SK-N-SH treated with all-trans-retinoic acid at 6 μM for 48 hours (cell line): Measurements from ENCODE around the gene KIF7.

Experiments
- ATAC-seq: fragments of 200-7000 bp; cut with Tn5 transposase; 3 replicates; pipeline ENCODE4 v1.9.1; 2020; ENCODE audit warnings: mild to moderate bottlenecking, moderate library complexity
- BACH2 ChIP-seq: fragments of 250-450 bp; sonication (Bioruptor Pico); IDR thresholded peaks from 2 replicates; pipeline ENCODE4 v1.9.0; 2021; ENCODE audit warnings: mild to moderate bottlenecking, borderline replicate concordance
- CSDC2 ChIP-seq: fragments of 250-450 bp; sonication (Bioruptor Pico); IDR thresholded peaks from 2 replicates; pipeline ENCODE4 v1.5.0; 2020; ENCODE audit warnings: mild to moderate bottlenecking, moderate library complexity
- ESRRG ChIP-seq: fragments of 250-450 bp; sonication (Bioruptor Pico); IDR thresholded peaks from 2 replicates; pipeline ENCODE4 v1.6.1; 2021; ENCODE audit warnings: mild to moderate bottlenecking
- ISL1 ChIP-seq: fragments of 250-450 bp; sonication (Bioruptor Pico); IDR thresholded peaks from 2 replicates; pipeline ENCODE4 v2.1.2; 2022; ENCODE audit warnings: mild to moderate bottlenecking, moderate library complexity
- PPARA ChIP-seq: fragments of 250-450 bp; sonication (Bioruptor Pico); IDR thresholded peaks from 2 replicates; pipeline ENCODE4 v1.5.0; 2020; ENCODE audit warnings: mild to moderate bottlenecking, borderline replicate concordance
- RARB ChIP-seq: fragments of 250-450 bp; sonication (Bioruptor Pico); IDR thresholded peaks from 2 replicates; pipeline ENCODE4 v1.8.0; 2021; ENCODE audit warnings: mild to moderate bottlenecking, moderate library complexity
- SNAI2 ChIP-seq: fragments of 250-450 bp; sonication (Bioruptor Pico); IDR thresholded peaks from 2 replicates; pipeline ENCODE4 v1.5.0; 2020; ENCODE audit warnings: mild to moderate bottlenecking, moderate library complexity
- TCF4 ChIP-seq: fragments of 250-450 bp; sonication (Bioruptor Pico); IDR thresholded peaks from 2 replicates; pipeline ENCODE4 v1.8.0; 2021; ENCODE audit warnings: mild to moderate bottlenecking, moderate library complexity, borderline replicate concordance
- ZC3H10 ChIP-seq: fragments of 250-450 bp; sonication (Bioruptor Pico); IDR thresholded peaks from 2 replicates; pipeline ENCODE4 v1.5.1; 2021; ENCODE audit warnings: mild to moderate bottlenecking, moderate library complexity
- ZFP3 ChIP-seq: fragments of 250-450 bp; sonication (Bioruptor Pico); IDR thresholded peaks from 2 replicates; pipeline ENCODE4 v1.5.0; 2020; ENCODE audit warnings: mild to moderate bottlenecking, moderate library complexity
- ZFP30 ChIP-seq: fragments of 450-650 bp; formaldehyde crosslinking; IDR thresholded peaks from 2 replicates; pipeline ENCODE4 v1.5.0; 2022; ENCODE audit warnings: mild to moderate bottlenecking, moderate library complexity
- ZNF565 ChIP-seq: fragments of 450-650 bp; formaldehyde crosslinking; conservative IDR thresholded peaks from 2 replicates; pipeline ENCODE4 v1.5.0; 2020; ENCODE audit warnings: low read depth, mild to moderate bottlenecking, moderate library complexity
- ZNF70 ChIP-seq: fragments of 450-650 bp; formaldehyde crosslinking; IDR thresholded peaks from 2 replicates; pipeline ENCODE4 v1.5.0; 2020; ENCODE audit warnings: mild to moderate bottlenecking, moderate library complexity
- TF ChIP-seq, protein P1 (sequence below): fragments of 250-450 bp; sonication (Bioruptor Pico); IDR thresholded peaks from 2 replicates; pipeline ENCODE4 v1.5.1; 2020; ENCODE audit warnings: low read depth, mild to moderate bottlenecking, moderate library complexity
- TF ChIP-seq, protein P2 (sequence below): fragments of 250-450 bp; sonication (Bioruptor Pico); IDR thresholded peaks from 2 replicates; pipeline ENCODE4 v1.5.0; 2020; ENCODE audit warnings: mild to moderate bottlenecking, moderate library complexity
- TF ChIP-seq, protein P3 (sequence below): fragments of 250-450 bp; sonication (Bioruptor Pico); IDR thresholded peaks from 2 replicates; pipeline ENCODE4 v1.8.0; 2020; ENCODE audit warnings: mild to moderate bottlenecking, moderate library complexity, borderline replicate concordance

The KIF7 gene

DNA sequence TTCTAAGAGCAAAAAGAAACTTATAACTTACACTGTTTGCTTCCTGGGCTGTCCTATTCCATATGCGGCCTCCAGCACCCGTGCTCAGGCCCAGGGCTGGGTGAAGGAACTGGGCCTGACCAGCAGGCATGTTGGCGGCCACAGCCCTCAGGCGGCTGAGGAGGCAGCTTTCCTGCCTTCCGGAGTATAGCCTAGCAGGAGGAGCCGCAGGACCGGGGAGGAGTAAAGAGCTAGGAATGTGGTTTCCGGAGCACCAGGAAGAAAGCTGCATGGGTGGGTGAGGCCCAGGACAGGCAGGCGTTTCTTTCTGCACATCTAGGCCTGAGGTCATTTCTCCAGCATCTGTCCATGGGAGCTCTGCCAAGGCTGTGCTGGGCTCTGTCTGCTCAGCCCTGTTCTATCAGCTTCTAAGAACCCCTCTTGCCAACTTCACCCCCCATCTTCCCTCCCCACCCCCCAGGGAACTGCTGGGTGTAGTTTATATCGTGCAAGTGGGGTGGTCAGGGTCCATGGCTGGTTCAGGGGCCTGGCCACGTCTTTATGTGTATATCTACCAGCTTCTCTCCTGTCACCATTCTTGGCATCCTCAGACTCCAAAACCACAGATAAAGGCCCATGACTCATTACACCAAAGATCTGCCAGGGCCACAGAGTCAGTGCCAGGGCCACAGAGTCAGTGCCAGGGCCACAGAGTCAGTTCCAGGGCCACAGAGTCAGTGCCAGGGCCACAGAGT, 7.8 kb upstream of the KIF7 start:
- TF ChIP-seq, protein P1, sequence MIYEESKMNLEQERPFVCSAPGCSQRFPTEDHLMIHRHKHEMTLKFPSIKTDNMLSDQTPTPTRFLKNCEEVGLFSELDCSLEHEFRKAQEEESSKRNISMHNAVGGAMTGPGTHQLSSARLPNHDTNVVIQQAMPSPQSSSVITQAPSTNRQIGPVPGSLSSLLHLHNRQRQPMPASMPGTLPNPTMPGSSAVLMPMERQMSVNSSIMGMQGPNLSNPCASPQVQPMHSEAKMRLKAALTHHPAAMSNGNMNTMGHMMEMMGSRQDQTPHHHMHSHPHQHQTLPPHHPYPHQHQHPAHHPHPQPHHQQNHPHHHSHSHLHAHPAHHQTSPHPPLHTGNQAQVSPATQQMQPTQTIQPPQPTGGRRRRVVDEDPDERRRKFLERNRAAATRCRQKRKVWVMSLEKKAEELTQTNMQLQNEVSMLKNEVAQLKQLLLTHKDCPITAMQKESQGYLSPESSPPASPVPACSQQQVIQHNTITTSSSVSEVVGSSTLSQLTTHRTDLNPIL: no peak
- TF ChIP-seq ISL1 (CRISPR knock-in tag): no peak
- TF ChIP-seq ZNF70 (CRISPR knock-in tag): no peak
- TF ChIP-seq PPARA (CRISPR knock-in tag): no peak
- TF ChIP-seq, protein P2, sequence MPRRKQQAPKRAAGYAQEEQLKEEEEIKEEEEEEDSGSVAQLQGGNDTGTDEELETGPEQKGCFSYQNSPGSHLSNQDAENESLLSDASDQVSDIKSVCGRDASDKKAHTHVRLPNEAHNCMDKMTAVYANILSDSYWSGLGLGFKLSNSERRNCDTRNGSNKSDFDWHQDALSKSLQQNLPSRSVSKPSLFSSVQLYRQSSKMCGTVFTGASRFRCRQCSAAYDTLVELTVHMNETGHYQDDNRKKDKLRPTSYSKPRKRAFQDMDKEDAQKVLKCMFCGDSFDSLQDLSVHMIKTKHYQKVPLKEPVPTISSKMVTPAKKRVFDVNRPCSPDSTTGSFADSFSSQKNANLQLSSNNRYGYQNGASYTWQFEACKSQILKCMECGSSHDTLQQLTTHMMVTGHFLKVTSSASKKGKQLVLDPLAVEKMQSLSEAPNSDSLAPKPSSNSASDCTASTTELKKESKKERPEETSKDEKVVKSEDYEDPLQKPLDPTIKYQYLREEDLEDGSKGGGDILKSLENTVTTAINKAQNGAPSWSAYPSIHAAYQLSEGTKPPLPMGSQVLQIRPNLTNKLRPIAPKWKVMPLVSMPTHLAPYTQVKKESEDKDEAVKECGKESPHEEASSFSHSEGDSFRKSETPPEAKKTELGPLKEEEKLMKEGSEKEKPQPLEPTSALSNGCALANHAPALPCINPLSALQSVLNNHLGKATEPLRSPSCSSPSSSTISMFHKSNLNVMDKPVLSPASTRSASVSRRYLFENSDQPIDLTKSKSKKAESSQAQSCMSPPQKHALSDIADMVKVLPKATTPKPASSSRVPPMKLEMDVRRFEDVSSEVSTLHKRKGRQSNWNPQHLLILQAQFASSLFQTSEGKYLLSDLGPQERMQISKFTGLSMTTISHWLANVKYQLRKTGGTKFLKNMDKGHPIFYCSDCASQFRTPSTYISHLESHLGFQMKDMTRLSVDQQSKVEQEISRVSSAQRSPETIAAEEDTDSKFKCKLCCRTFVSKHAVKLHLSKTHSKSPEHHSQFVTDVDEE (CRISPR knock-in tag): no peak
- no peak for TF ChIP-seq ZC3H10 (CRISPR knock-in tag)
- no peak for TF ChIP-seq ZFP30 (CRISPR knock-in tag)
- TF ChIP-seq, all 23 proteins: peak for 0
- peak; percentile 92 for ATAC-seq

DNA sequence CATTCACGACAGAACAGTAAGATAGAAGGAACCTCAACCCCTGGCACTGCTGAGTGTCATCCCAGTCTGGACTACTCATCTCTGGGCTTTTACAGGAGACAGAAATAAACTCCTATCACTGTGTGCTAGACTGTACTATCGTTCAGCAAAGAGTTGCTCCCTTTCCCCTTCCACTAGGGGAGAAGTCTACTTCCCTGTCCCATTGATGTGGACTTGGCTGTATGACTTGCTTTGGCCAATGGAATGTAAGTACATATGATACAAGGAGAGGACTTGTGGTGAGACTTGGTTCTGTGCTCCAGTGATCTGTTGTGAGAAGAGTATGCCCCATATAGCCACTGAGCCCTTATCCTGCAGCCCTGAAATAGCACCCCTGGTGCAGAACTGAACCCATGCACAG, 5.3 kb upstream of the KIF7 start:
- TF ChIP-seq CSDC2 (CRISPR knock-in tag) (no peak), ZFP30 (CRISPR knock-in tag) (no peak), ZC3H10 (CRISPR knock-in tag) (no peak), ISL1 (CRISPR knock-in tag) (no peak), ZNF70 (CRISPR knock-in tag) (no peak), ZNF565 (CRISPR knock-in tag) (no peak), TCF4 (CRISPR knock-in tag) (no peak), RARB (CRISPR knock-in tag) (no peak)
- TF ChIP-seq, protein P2 (CRISPR knock-in tag): no peak
- no peak for ATAC-seq

DNA sequence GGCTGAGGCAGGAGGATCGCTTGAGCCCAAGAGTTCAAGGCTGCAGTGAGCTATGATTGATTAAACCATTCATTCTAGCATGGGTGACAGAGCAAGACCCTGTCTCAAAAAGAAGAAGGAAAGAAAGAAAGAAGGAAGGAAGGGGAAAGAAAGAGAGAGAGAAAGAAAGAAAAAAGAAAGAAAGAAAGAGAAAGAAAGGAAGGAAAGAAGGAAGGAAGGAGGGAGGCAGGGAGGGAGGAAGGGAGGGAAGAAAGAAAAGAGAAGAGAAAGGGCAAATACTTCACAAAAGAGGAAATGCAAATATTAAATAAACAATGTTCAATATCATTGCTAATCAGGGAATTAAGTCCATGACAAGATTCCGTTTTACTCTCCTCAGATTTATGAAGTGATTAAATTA, 4.0 kb upstream of the KIF7 start:
- TF ChIP-seq ESRRG (CRISPR knock-in tag): no peak
- no peak for TF ChIP-seq BACH2 (CRISPR knock-in tag)
- TF ChIP-seq, protein P1: no peak
- no peak for TF ChIP-seq CSDC2 (CRISPR knock-in tag)
- TF ChIP-seq SNAI2 (CRISPR knock-in tag): no peak
- TF ChIP-seq, protein P3, sequence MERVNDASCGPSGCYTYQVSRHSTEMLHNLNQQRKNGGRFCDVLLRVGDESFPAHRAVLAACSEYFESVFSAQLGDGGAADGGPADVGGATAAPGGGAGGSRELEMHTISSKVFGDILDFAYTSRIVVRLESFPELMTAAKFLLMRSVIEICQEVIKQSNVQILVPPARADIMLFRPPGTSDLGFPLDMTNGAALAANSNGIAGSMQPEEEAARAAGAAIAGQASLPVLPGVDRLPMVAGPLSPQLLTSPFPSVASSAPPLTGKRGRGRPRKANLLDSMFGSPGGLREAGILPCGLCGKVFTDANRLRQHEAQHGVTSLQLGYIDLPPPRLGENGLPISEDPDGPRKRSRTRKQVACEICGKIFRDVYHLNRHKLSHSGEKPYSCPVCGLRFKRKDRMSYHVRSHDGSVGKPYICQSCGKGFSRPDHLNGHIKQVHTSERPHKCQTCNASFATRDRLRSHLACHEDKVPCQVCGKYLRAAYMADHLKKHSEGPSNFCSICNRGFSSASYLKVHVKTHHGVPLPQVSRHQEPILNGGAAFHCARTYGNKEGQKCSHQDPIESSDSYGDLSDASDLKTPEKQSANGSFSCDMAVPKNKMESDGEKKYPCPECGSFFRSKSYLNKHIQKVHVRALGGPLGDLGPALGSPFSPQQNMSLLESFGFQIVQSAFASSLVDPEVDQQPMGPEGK (CRISPR knock-in tag): no peak
- no peak for TF ChIP-seq ZNF70 (CRISPR knock-in tag)
- TF ChIP-seq PPARA (CRISPR knock-in tag): no peak
- TF ChIP-seq, all 23 proteins: peak for 0
- no peak for ATAC-seq

DNA sequence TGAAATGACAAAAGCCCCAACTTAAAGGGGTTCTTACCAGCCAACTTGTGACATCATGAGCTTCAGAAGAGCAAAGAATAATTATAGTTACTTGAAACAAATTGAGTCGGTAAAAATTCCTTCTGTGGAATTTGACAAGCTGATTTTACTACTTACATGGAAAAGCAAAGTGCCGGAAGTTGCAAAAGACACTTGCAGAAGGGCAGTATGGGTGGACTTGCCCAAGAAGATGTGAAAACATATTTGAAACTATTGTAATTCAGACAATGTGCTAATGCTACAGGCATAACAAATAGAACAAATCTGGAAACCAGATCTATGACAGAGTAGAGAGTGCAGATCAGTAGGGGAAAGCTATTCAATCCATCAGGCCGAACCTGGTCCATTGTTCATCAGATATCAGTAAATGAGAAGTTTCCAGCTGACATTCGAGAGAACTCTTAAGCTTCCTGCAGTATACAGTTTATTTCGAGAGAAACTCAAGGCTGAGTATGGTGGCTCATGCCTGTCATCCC, 2.5 kb upstream of the KIF7 start:
- TF ChIP-seq SNAI2 (CRISPR knock-in tag): no peak
- no peak for TF ChIP-seq ZFP3 (CRISPR knock-in tag)
- no peak for TF ChIP-seq TCF4 (CRISPR knock-in tag)
- TF ChIP-seq BACH2 (CRISPR knock-in tag): no peak
- ATAC-seq: no peak
